Trophoblast cell (in vitro differentiated cells and primary cell): ENCODE data around the gene ADAMTS12.

ENCODE experiments used
- DNase-seq, 2 donors: peaks; one replicate each; pipeline ENCODE4 v3.0.0-alpha.2; 2016
- H2AFZ ChIP-seq: 2 replicates; pipeline ENCODE4 v1.6.1; 2013; ENCODE audit warnings: low read length, moderate library complexity, mild to moderate bottlenecking; ENCODE audit not compliant: insufficient read depth, poor library complexity
- H2AK5ac ChIP-seq: 2 replicates; pipeline ENCODE4 v1.6.1; 2013; ENCODE audit warnings: mild to moderate bottlenecking, low read length
- H2BK120ac ChIP-seq: 2 replicates; pipeline ENCODE4 v1.6.1; 2013; ENCODE audit warnings: low read length, mild to moderate bottlenecking, moderate library complexity; ENCODE audit not compliant: insufficient read depth, poor library complexity
- H2BK12ac ChIP-seq: 2 replicates; pipeline ENCODE4 v1.6.1; 2013; ENCODE audit warnings: mild to moderate bottlenecking, low read length, moderate library complexity
- H2BK5ac ChIP-seq: 2 replicates; pipeline ENCODE4 v1.6.1; 2013; ENCODE audit warnings: low read length, low read depth, moderate library complexity, mild to moderate bottlenecking; ENCODE audit not compliant: poor library complexity
- H3K14ac ChIP-seq: 2 replicates; pipeline ENCODE4 v1.6.1; 2013; ENCODE audit warnings: mild to moderate bottlenecking, low read length
- H3K18ac ChIP-seq: 2 replicates; pipeline ENCODE4 v1.6.1; 2013; ENCODE audit warnings: mild to moderate bottlenecking, low read length
- H3K23ac ChIP-seq: 2 replicates; pipeline ENCODE4 v1.6.1; 2013; ENCODE audit warnings: low read length
- H3K27ac ChIP-seq: 2 replicates; pipeline ENCODE4 v1.5.1; 2013; ENCODE audit warnings: low read depth, mild to moderate bottlenecking, inconsistent platforms, low read length, moderate library complexity
- H3K27me3 ChIP-seq: 2 replicates; pipeline ENCODE4 v1.6.1; 2013; ENCODE audit warnings: inconsistent platforms, mild to moderate bottlenecking, low read length, moderate library complexity; ENCODE audit not compliant: insufficient read depth
- H3K36me3 ChIP-seq, 2 experiments: 1 replicate in 1 of 2; 2 replicates in 1 of 2; pipeline ENCODE4 v1.6.1; 2013; ENCODE audit warnings: low read length in 2 of 2, mild to moderate bottlenecking in 2 of 2, moderate library complexity in 1 of 2; ENCODE audit not compliant: insufficient read depth in 2 of 2, control insufficient read depth in 1 of 2
- H3K4ac ChIP-seq: 2 replicates; pipeline ENCODE4 v1.6.1; 2013; ENCODE audit warnings: low read depth, mild to moderate bottlenecking, low read length, moderate library complexity
- H3K4me1 ChIP-seq, 2 experiments: 1 replicate in 1 of 2; 2 replicates in 1 of 2; pipeline ENCODE4 v1.6.1; 2013; ENCODE audit warnings: low read length in 2 of 2, mild to moderate bottlenecking in 2 of 2, moderate library complexity in 1 of 2; ENCODE audit not compliant: insufficient read depth in 2 of 2, control insufficient read depth in 1 of 2
- H3K4me2 ChIP-seq: 2 replicates; pipeline ENCODE4 v1.6.1; 2013; ENCODE audit warnings: inconsistent platforms, mild to moderate bottlenecking, low read length, moderate library complexity
- H3K4me3 ChIP-seq: 2 replicates; pipeline ENCODE4 v1.5.1; 2013; ENCODE audit warnings: mild to moderate bottlenecking, low read depth, low read length, inconsistent platforms
- H3K79me1 ChIP-seq: one replicate; pipeline ENCODE4 v1.6.1; 2013; ENCODE audit warnings: low read length
- H3K79me2 ChIP-seq: 2 replicates; pipeline ENCODE4 v1.6.1; 2013; ENCODE audit warnings: low read length, mild to moderate bottlenecking; ENCODE audit not compliant: control insufficient read depth, insufficient read depth, poor library complexity
- H3K9ac ChIP-seq: 2 replicates; pipeline ENCODE4 v1.6.1; 2013; ENCODE audit warnings: mild to moderate bottlenecking, low read length
- H3K9me3 ChIP-seq: 2 replicates; pipeline ENCODE4 v1.6.1; 2013; ENCODE audit warnings: low read depth, mild to moderate bottlenecking, control low read depth, inconsistent platforms, low read length; ENCODE audit not compliant: insufficient read depth
- H4K12ac ChIP-seq: 2 replicates; pipeline ENCODE4 v1.6.1; 2013; ENCODE audit warnings: low read depth, mild to moderate bottlenecking, low read length, moderate library complexity
- H4K8ac ChIP-seq: 2 replicates; pipeline ENCODE4 v1.6.1; 2013; ENCODE audit warnings: low read depth, mild to moderate bottlenecking, low read length, moderate library complexity
- H4K91ac ChIP-seq: one replicate; pipeline ENCODE4 v1.6.1; 2013; ENCODE audit warnings: low read depth, mild to moderate bottlenecking, low read length, moderate library complexity
- WGBS: extraction: QIAGEN DNeasy Blood & Tissue Kit; methylation state at CpG from one replicate; pipeline ENCODE4 v1.1.7; 2013; ENCODE audit warnings: missing lambda C conversion rate; ENCODE audit not compliant: insufficient read length, insufficient coverage; ENCODE audit errors: extremely low coverage; 5-methylcytosine and 5-hydroxymethylcytosine counted together

The ADAMTS12 gene

GRCh38 chr5:33789567-33789957 is 102.2 kb downstream of the ADAMTS12 start:
- no peak overlapping the region for H3K14ac ChIP-seq
- H3K23ac ChIP-seq = no peak overlapping the region
- no peaks in the 10 kb centered on the region for H3K36me3 ChIP-seq
- no peak overlapping the region for H4K91ac ChIP-seq
- H3K18ac ChIP-seq = no peak overlapping the region
- H3K4me3 ChIP-seq = no peak overlapping the region
- no peak overlapping the region for H4K8ac ChIP-seq
- no peaks in the 10 kb centered on the region for H3K27me3 ChIP-seq
- no peak overlapping the region for H3K9ac ChIP-seq
- no peaks in the 10 kb centered on the region for H3K79me1 ChIP-seq
- no peaks in the 10 kb centered on the region for H3K79me2 ChIP-seq
- H2BK120ac ChIP-seq = no peak overlapping the region
- H4K12ac ChIP-seq = no peak overlapping the region
- H2BK5ac ChIP-seq = no peak overlapping the region
- no peak overlapping the region for H2AK5ac ChIP-seq
- no peak overlapping the region for H3K4ac ChIP-seq
- no CpG with 5 or more reads among the region's 5 CpGs for WGBS
- H3K9me3 ChIP-seq = peaks cover 2% of the 10 kb centered on the region
- no peak overlapping the region for H3K27ac ChIP-seq
- no peak overlapping the region for H3K4me2 ChIP-seq
- DNase-seq = no peak
- peaks cover 2 to 3% of the 10 kb centered on the region in 2 experiments for H3K4me1 ChIP-seq
- no peak overlapping the region for H2AFZ ChIP-seq
- no peak overlapping the region for H2BK12ac ChIP-seq

GRCh38 chr5:33788922-33789566 is 102.7 kb downstream of the ADAMTS12 start:
- Histone ChIP-seq H2AK5ac (no peak overlapping the region), H3K23ac (no peak overlapping the region), H2BK12ac (no peak overlapping the region), H2BK120ac (no peak overlapping the region), H3K79me1 (no peaks in the 10 kb centered on the region), H3K9ac (no peak overlapping the region), H4K12ac (no peak overlapping the region), H2AFZ (no peak overlapping the region), H4K91ac (no peak overlapping the region), H3K4me1 (no peaks in the 10 kb centered on the region), H3K4ac (no peak overlapping the region), H3K27ac (no peak overlapping the region), H3K14ac (no peak overlapping the region), H3K36me3 (no peaks in the 10 kb centered on the region), H3K27me3 (no peaks in the 10 kb centered on the region), H3K79me2 (no peaks in the 10 kb centered on the region), H3K4me3 (no peak overlapping the region), H2BK5ac (no peak overlapping the region), H3K4me2 (no peak overlapping the region), H4K8ac (no peak overlapping the region), H3K9me3 (peaks cover 2% of the 10 kb centered on the region), H3K18ac (no peak overlapping the region)
- peak; percentile 19 to 57 for DNase-seq
- no CpG with 5 or more reads among the region's 4 CpGs for WGBS

GRCh38 chr5:33785571-33785970 is 106.2 kb downstream of the ADAMTS12 start:
- no peak overlapping the region for H4K91ac ChIP-seq
- no peak overlapping the region for H4K8ac ChIP-seq

GRCh38 chr5:33781286-33781685 is 110.5 kb downstream of the ADAMTS12 start:
- peak; percentile 2 to 8 for DNase-seq
- H3K4me1 ChIP-seq = peaks cover 0 to 2% of the 10 kb centered on the region in 2 experiments

More at GRCh38 chr5:33785571-33785970, 106.2 kb downstream of the ADAMTS12 start:
- H3K4me1 ChIP-seq = peaks cover 0 to 2% of the 10 kb centered on the region in 2 experiments
- no peak overlapping the region for H3K23ac ChIP-seq
- H3K9me3 ChIP-seq = no peaks in the 10 kb centered on the region
- no peak overlapping the region for H4K12ac ChIP-seq
- no CpG with 5 or more reads among the region's 1 CpG for WGBS
- no peak overlapping the region for H3K14ac ChIP-seq
- no peak overlapping the region for H2AK5ac ChIP-seq
- H3K4me3 ChIP-seq = no peak overlapping the region
- DNase-seq = no peak
- H3K79me2 ChIP-seq = no peaks in the 10 kb centered on the region
- no peak overlapping the region for H3K27ac ChIP-seq
- H3K27me3 ChIP-seq = no peaks in the 10 kb centered on the region
- no peaks in the 10 kb centered on the region for H3K36me3 ChIP-seq
- H2BK12ac ChIP-seq = no peak overlapping the region
- no peak overlapping the region for H3K9ac ChIP-seq
- peaks cover 1% of the 10 kb centered on the region for H3K79me1 ChIP-seq
- H2BK5ac ChIP-seq = no peak overlapping the region
- H2AFZ ChIP-seq = no peak overlapping the region
- no peak overlapping the region for H3K4me2 ChIP-seq
- no peak overlapping the region for H2BK120ac ChIP-seq
- no peak overlapping the region for H3K4ac ChIP-seq
- no peak overlapping the region for H3K18ac ChIP-seq

More at GRCh38 chr5:33781286-33781685, 110.5 kb downstream of the ADAMTS12 start:
- Histone ChIP-seq H3K27ac (no peak overlapping the region), H3K36me3 (no peaks in the 10 kb centered on the region), H4K91ac (no peak overlapping the region), H3K79me1 (peaks cover 2% of the 10 kb centered on the region), H2AK5ac (no peak overlapping the region), H4K12ac (no peak overlapping the region), H3K79me2 (no peaks in the 10 kb centered on the region), H3K4me3 (no peak overlapping the region), H3K4me2 (no peak overlapping the region), H3K23ac (no peak overlapping the region), H3K14ac (no peak overlapping the region), H2BK120ac (no peak overlapping the region), H2BK5ac (no peak overlapping the region), H2AFZ (no peak overlapping the region), H3K9ac (no peak overlapping the region), H4K8ac (no peak overlapping the region), H3K9me3 (no peaks in the 10 kb centered on the region), H3K18ac (no peak overlapping the region), H3K27me3 (no peaks in the 10 kb centered on the region), H2BK12ac (no peak overlapping the region), H3K4ac (no peak overlapping the region)
